Measurements from ENCODE around the gene SPG7.

Gene SPG7

DNA sequence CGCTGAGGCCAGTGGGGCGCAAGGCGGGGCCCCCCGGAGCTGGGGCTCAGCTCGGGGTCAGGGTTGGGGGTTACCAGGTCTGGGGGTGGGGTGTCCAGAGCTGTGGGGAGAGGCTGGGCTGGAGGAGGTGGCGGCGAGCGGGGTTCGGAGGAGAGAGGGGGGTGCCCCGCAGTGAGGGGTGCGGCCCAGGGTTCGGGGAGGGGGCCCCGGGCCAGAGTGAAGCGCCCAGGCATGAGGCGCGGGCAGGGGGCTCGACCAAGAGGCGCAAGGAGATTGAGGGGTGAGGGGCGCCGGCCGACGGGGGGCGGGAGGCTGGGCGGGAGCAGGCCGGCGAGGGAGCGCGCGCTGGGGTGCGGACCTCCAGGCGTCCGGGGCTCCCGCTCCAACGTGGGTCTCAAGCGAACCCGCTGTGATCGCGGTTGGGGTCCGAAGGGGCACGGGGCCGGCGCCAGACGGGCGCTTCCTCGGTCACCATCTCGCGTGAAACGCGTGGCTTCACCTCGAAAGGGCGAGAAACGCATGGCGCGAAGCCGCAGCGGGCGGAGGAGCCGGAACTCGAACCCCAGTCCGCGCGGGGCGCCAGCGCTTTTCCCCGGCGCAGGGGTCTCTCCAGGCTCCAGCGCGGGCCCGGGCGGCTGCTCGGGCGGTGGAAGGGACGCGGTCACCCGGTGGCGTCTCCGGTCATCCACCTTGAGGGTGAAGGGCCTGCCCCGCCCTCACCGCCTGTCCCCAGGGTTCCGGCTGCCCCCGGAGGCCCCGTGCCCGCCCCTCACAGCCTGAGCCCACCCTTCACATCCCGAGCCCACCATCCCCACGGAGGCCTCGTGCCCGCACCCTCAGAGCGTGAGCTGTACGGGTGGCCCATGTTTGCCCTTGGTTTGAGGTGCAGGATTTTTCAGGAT, 68.2 kb downstream of the SPG7 start:
- H3K4me2 ChIP-seq (ENCODE audit: insufficient read depth, low read length), result peak overlapping the region; percentile 78
- H3K36me3 ChIP-seq (ENCODE audit: insufficient read depth, low read length), result peaks cover 22% of the 10 kb centered on the region
- DNase-seq, result no peak
- H3K27me3 ChIP-seq (ENCODE audit: insufficient read depth, low read length, poor library complexity), result no peaks in the 10 kb centered on the region
- peaks cover 12% of the 10 kb centered on the region for H3K79me2 ChIP-seq (ENCODE audit: insufficient read depth, low read length)
- peak overlapping the region; percentile 62 for H3K9ac ChIP-seq (ENCODE audit: low read depth, low read length)
- H3K27ac ChIP-seq (ENCODE audit: low read length), result peak overlapping the region; percentile 60; the same call in 1 of the 2 replicates
- TF ChIP-seq, protein P1, sequence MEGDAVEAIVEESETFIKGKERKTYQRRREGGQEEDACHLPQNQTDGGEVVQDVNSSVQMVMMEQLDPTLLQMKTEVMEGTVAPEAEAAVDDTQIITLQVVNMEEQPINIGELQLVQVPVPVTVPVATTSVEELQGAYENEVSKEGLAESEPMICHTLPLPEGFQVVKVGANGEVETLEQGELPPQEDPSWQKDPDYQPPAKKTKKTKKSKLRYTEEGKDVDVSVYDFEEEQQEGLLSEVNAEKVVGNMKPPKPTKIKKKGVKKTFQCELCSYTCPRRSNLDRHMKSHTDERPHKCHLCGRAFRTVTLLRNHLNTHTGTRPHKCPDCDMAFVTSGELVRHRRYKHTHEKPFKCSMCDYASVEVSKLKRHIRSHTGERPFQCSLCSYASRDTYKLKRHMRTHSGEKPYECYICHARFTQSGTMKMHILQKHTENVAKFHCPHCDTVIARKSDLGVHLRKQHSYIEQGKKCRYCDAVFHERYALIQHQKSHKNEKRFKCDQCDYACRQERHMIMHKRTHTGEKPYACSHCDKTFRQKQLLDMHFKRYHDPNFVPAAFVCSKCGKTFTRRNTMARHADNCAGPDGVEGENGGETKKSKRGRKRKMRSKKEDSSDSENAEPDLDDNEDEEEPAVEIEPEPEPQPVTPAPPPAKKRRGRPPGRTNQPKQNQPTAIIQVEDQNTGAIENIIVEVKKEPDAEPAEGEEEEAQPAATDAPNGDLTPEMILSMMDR (IDR thresholded peaks at IDR 0.05; ENCODE audit: borderline replicate concordance, extremely low read depth, low read length, poor library complexity, severe bottlenecking), result no peak
- TF ChIP-seq EZH2 (IDR thresholded peaks at IDR 0.05; ENCODE audit: borderline replicate concordance, low read depth, low read length, severe bottlenecking), result no peak
- H2AFZ ChIP-seq (ENCODE audit: low read depth, low read length), result peak overlapping the region; percentile 68; the same call in 1 of the 2 replicates
- peaks cover 15% of the 10 kb centered on the region for H3K4me1 ChIP-seq (ENCODE audit: insufficient read depth, low read length)
- H3K9me3 ChIP-seq (ENCODE audit: insufficient read depth, low read length, severe bottlenecking), result peaks cover 11% of the 10 kb centered on the region
- 0 out of 2 replicates have a peak, but pooled peaks cover 5% of the 10 kb centered on the region for H4K20me1 ChIP-seq (ENCODE audit: insufficient read depth, low read length)
- H3K4me3 ChIP-seq (ENCODE audit: low read depth in 1 of 2, low read length in 2 of 2), result peak overlapping the region; percentile 10 to 61; a peak in 3 of 4 replicates
- ATAC-seq (ENCODE audit: insufficient read depth, low read depth), result no peak

DNA sequence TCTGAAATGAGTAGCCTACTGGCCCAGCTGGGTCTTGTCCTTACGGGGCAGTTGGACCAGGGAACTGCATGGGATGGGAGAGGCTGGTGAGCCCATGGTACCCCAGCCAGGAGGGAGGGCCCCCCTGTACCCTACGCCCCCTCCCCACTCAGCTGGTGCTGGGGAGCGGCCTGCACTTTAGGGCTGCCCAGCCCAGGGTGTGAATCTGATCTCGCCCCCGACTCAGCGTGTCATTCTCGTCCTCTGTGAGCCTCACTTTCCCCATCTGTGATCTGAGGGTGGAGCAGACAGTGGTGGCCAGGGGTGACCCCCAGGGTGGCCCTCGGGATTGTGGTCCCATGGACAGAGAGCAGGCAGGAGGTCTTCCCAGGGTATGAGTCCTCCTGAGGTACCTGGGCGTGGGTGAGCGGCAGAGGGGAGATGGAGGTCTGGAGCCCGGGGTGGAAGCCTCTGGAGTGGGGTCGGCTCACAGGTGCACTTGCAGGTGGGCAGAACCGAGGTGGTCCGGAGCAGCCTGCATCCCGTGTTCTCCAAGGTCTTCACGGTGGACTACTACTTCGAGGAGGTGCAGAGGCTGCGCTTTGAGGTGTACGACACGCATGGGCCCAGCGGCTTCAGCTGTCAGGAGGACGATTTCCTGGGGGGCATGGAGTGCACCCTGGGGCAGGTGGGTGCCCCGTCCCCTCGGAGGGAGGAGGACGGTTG, 69.0 kb downstream of the SPG7 start:
- TF ChIP-seq, protein P1 (IDR thresholded peaks at IDR 0.05; ENCODE audit: borderline replicate concordance, extremely low read depth, low read length, poor library complexity, severe bottlenecking), result no peak
- TF ChIP-seq EZH2 (IDR thresholded peaks at IDR 0.05; ENCODE audit: borderline replicate concordance, low read depth, low read length, severe bottlenecking), result no peak
- no peak overlapping the region for H3K27ac ChIP-seq (ENCODE audit: low read length)
- no peak overlapping the region for H3K9ac ChIP-seq (ENCODE audit: low read depth, low read length)
- H4K20me1 ChIP-seq (ENCODE audit: insufficient read depth, low read length), result 0 out of 2 replicates have a peak, but pooled peaks cover 5% of the 10 kb centered on the region
- ATAC-seq (ENCODE audit: insufficient read depth, low read depth) (no peak), DNase-seq (no peak)
- H3K79me2 ChIP-seq (ENCODE audit: insufficient read depth, low read length), result peaks cover 12% of the 10 kb centered on the region
- H3K36me3 ChIP-seq (ENCODE audit: insufficient read depth, low read length), result peaks cover 22% of the 10 kb centered on the region
- H3K4me1 ChIP-seq (ENCODE audit: insufficient read depth, low read length), result peaks cover 15% of the 10 kb centered on the region
- H3K4me3 ChIP-seq (ENCODE audit: low read depth in 1 of 2, low read length in 2 of 2), result no peak overlapping the region
- H3K4me2 ChIP-seq (ENCODE audit: insufficient read depth, low read length), result peak overlapping the region; percentile 78
- H3K9me3 ChIP-seq (ENCODE audit: insufficient read depth, low read length, severe bottlenecking), result peaks cover 11% of the 10 kb centered on the region
- no peak overlapping the region for H2AFZ ChIP-seq (ENCODE audit: low read depth, low read length)
- H3K27me3 ChIP-seq (ENCODE audit: insufficient read depth, low read length, poor library complexity), result no peaks in the 10 kb centered on the region

GRCh38 chr16:89579351-89579750, 71.1 kb downstream of the SPG7 start:
- no peak for DNase-seq

More at GRCh38 chr16:89579351-89579750, 71.1 kb downstream of the SPG7 start:
- Histone ChIP-seq H3K4me2 (ENCODE audit: insufficient read depth, low read length) (no peak overlapping the region), H2AFZ (ENCODE audit: low read depth, low read length) (no peak overlapping the region), H3K27me3 (ENCODE audit: insufficient read depth, low read length, poor library complexity) (no peaks in the 10 kb centered on the region), H3K9me3 (ENCODE audit: insufficient read depth, low read length, severe bottlenecking) (peaks cover 11% of the 10 kb centered on the region), H3K4me1 (ENCODE audit: insufficient read depth, low read length) (peaks cover 15% of the 10 kb centered on the region), H3K36me3 (ENCODE audit: insufficient read depth, low read length) (peaks cover 22% of the 10 kb centered on the region), H3K27ac (ENCODE audit: low read length) (no peak overlapping the region), H3K9ac (ENCODE audit: low read depth, low read length) (no peak overlapping the region), H3K4me3 (ENCODE audit: low read depth in 1 of 2, low read length in 2 of 2) (no peak overlapping the region), H3K79me2 (ENCODE audit: insufficient read depth, low read length) (peaks cover 12% of the 10 kb centered on the region), H4K20me1 (ENCODE audit: insufficient read depth, low read length) (0 out of 2 replicates have a peak, but pooled peaks cover 5% of the 10 kb centered on the region)
- TF ChIP-seq, protein P1 (IDR thresholded peaks at IDR 0.05; ENCODE audit: borderline replicate concordance, extremely low read depth, low read length, poor library complexity, severe bottlenecking), result no peak
- TF ChIP-seq EZH2 (IDR thresholded peaks at IDR 0.05; ENCODE audit: borderline replicate concordance, low read depth, low read length, severe bottlenecking), result no peak
- no peak for ATAC-seq (ENCODE audit: insufficient read depth, low read depth)
